HUES64 (cell line): ENCODE measurements around the gene PCP2.
"Not testable (repeated sequence)": the region's sequence is repeated elsewhere in the genome, so short reads cannot be mapped to it uniquely, and the experiment has no call there.

Experiments used
- H3K27ac ChIP-seq: 2 replicates; pipeline ENCODE4 v1.7.0; 2013; ENCODE audit warnings: low read depth, low read length, inconsistent platforms
- H3K27me3 ChIP-seq: 2 replicates; pipeline ENCODE4 v1.6.1; 2013; ENCODE audit warnings: mild to moderate bottlenecking, low read length; ENCODE audit not compliant: insufficient read depth
- H3K36me3 ChIP-seq: 2 replicates; pipeline ENCODE4 v1.6.1; 2013; ENCODE audit warnings: mild to moderate bottlenecking, low read length; ENCODE audit not compliant: insufficient read depth
- H3K4me1 ChIP-seq: 2 replicates; pipeline ENCODE4 v1.6.1; 2013; ENCODE audit warnings: mild to moderate bottlenecking, low read length, moderate library complexity; ENCODE audit not compliant: insufficient read depth
- H3K4me3 ChIP-seq: 2 replicates; pipeline ENCODE4 v1.5.1; 2013; ENCODE audit warnings: mild to moderate bottlenecking, low read length, moderate library complexity
- H3K9ac ChIP-seq: 2 replicates; pipeline ENCODE4 v1.6.1; 2013; ENCODE audit warnings: mild to moderate bottlenecking, low read depth, low read length
- H3K9me3 ChIP-seq: 2 replicates; pipeline ENCODE4 v1.6.1; 2013; ENCODE audit warnings: low read depth, low read length; ENCODE audit not compliant: insufficient read depth
- WGBS: fragments of 150-250, 120-280 bp; methylation state at CpG from one replicate; pipeline ENCODE4 v1.1.7; 2013; ENCODE audit warnings: missing lambda C conversion rate; 5-methylcytosine and 5-hydroxymethylcytosine counted together

PCP2 gene

DNA sequence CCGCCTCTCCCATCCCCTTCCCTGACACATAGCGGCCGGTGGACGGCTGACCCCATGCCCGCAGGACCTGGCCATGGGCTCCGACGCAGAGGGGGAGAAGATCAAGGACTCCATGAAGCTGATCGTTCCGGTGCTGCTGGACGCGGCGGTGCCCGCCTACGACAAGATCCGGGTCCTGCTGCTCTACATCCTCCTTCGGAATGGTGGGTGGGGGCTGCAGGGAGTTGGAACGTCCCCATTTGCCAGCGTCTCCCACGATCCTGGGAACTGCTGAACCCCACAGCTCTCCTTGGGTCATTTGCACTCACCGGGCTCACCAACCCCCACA, 11.0 kb upstream of the PCP2 start:
- H3K36me3 ChIP-seq = no peaks in the 10 kb centered on the region
- WGBS = 96% methylated on average over 20 of the region's 20 CpGs
- no peak overlapping the region for H3K9ac ChIP-seq
- no peak overlapping the region for H3K4me3 ChIP-seq
- H3K27ac ChIP-seq = no peak overlapping the region
- no peaks in the 10 kb centered on the region for H3K9me3 ChIP-seq
- no peaks in the 10 kb centered on the region for H3K4me1 ChIP-seq
- no peaks in the 10 kb centered on the region for H3K27me3 ChIP-seq

DNA sequence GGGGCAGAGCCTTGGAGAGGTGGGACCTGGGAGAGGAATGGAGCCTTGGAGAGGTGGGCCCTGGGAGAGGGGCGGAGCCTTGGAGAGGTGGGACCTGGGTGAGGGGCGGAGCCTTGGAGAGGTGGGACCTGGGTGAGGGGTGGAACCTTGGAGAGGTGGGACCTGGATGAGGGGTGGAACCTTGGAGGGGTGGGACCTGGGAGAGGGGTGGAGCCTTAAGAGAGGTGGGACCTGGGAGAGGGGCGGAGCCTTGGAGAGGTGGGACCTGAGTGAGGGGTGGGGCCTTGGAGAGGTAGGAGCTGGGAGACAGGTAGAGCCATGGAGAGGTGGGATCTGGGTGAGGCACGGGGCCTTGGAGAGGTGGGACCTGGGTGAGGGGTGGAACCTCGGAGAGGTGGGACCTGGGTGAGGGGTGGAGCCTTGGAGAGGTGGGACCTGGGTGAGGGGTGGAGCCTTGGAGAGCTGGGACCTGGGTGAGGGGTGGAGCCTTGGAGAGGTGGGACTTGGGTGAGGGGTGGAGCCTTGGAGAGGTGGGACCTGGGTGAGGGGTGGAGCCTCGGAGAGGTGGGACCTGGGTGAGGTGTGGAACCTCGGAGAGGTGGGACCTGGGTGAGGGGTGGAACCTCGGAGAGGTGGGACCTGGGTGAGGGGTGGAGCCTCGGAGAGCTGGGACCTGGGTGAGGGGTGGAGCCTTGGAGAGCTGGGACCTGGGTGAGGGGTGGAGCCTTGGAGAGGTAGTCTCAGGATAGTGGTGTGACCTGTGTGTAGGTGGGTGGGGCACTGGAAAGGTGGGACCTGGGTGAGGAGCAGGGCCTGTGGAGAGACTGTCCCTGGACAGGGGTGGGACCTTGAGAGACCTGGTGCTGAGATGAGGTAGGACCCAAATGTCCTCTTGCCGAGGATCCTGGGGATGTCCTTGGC, 10.4 kb upstream of the PCP2 start:
- 74% methylated on average over 10 of the region's 10 CpGs for WGBS
- H3K4me1 ChIP-seq, H3K4me3 ChIP-seq, H3K9me3 ChIP-seq, H3K36me3 ChIP-seq, H3K27me3 ChIP-seq, H3K27ac ChIP-seq, H3K9ac ChIP-seq: not testable (repeated sequence)

DNA sequence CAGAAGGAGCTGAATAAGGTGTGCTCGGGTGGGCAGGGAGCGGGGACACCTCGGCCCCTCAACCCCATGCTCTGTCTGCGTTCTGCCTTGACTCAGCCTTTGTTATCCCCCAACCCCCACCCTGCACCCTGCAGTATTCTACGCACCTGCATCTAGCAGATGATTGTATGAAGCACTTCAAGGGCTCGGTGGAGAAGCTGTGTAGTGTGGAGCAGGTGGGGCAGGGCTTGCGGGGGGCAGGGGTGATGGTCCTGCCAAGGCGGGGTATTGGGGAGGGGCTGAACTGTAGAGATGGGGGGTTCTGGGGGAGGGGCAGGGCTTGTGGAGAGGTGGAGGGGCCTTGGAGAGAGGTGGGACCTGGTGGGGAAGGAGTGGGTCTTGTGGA, 9.5 kb upstream of the PCP2 start:
- 95% methylated on average over 8 of the region's 8 CpGs for WGBS
- H3K4me3 ChIP-seq = no peak overlapping the region
- H3K27me3 ChIP-seq = no peaks in the 10 kb centered on the region
- H3K36me3 ChIP-seq = no peaks in the 10 kb centered on the region
- no peaks in the 10 kb centered on the region for H3K9me3 ChIP-seq
- H3K4me1 ChIP-seq = no peaks in the 10 kb centered on the region
- H3K9ac ChIP-seq = no peak overlapping the region
- no peak overlapping the region for H3K27ac ChIP-seq

DNA sequence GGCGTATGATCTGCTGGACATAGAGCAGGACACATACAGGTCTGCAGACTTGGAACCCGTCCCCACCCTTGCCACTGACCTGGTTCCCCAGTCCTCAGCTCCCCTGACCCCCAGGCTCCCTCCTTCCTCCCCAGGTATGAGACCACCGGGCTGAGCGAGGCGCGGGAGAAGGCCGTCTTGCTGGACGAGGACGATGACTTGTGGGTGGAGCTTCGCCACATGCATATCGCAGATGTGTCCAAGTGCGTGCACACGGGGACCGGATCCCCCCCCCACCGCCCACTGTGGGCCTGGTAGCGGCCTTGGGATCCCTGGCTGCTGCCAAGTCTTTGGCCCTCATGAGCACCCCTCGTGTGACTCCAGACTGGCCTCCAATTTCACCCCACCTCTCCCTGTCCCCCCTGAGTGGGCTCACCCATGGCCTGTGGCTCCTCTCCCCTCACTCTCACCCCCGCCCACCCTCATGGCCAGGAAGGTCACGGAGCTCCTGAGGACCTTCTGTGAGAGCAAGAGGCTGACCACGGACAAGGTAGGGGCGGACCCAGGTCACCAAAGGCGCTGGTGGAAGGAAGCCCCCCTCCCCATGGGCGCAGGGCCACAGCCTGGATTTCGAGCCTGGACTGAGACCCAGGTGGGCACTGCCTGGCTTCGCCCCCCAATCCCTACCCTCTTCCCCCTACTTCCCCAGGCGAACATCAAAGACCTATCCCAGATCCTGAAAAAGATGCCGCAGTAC, 8.9 kb upstream of the PCP2 start:
- WGBS = 95% methylated on average over 27 of the region's 27 CpGs
- Histone ChIP-seq H3K9me3 (no peaks in the 10 kb centered on the region), H3K4me1 (no peaks in the 10 kb centered on the region), H3K36me3 (no peaks in the 10 kb centered on the region), H3K9ac (no peak overlapping the region), H3K27ac (no peak overlapping the region), H3K27me3 (no peaks in the 10 kb centered on the region), H3K4me3 (no peak overlapping the region)

DNA sequence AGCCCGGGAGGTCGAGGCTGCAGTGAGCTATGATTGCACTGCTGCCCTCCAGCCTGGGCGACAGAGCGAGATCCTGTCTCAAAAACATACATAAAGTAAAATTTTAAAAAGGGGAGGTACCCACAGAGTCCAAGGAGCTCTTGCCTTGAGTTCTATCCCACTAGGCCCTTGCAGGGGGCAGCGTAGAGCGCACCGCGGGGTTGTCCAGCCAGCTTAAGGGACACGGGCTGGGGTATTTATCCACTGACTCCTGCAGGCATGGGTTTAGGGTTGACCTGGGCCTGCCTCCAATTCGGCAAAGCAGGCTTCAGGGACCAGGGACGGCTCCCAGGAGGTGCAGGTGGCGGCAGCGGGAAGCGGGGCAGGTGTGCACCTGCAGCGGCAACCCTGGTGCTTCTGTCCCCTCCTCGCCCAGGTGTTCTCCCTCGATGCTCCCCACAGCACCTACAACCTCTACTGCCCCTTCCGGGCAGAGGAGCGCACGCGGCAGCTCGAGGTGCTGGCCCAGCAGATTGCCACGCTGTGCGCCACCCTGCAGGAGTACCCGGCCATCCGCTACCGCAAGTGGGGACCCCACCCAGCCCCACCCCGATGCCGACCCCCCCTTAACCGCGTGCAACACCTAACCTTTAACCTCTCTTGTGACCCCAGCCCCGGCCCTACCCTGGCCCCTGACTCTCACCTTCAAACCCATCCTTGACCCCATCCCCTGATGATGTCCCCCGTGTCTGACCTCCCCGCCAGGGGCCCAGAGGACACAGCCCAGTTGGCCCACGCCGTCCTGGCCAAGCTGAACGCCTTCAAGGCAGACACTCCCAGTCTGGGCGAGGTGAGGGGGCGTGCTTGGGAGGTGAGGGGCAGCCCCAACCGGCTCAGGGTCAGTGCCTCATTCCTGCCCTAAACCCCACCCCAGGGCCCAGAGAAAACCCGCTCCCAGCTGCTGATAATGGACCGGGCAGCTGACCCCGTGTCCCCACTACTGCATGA, 8.1 kb upstream of the PCP2 start:
- no peak overlapping the region for H3K27ac ChIP-seq
- H3K27me3 ChIP-seq = peaks cover 2% of the 10 kb centered on the region
- WGBS = 90% methylated on average over 41 of the region's 43 CpGs
- no peak overlapping the region for H3K4me3 ChIP-seq
- H3K9me3 ChIP-seq = no peaks in the 10 kb centered on the region
- no peaks in the 10 kb centered on the region for H3K4me1 ChIP-seq
- no peak overlapping the region for H3K9ac ChIP-seq
- H3K36me3 ChIP-seq = no peaks in the 10 kb centered on the region

DNA sequence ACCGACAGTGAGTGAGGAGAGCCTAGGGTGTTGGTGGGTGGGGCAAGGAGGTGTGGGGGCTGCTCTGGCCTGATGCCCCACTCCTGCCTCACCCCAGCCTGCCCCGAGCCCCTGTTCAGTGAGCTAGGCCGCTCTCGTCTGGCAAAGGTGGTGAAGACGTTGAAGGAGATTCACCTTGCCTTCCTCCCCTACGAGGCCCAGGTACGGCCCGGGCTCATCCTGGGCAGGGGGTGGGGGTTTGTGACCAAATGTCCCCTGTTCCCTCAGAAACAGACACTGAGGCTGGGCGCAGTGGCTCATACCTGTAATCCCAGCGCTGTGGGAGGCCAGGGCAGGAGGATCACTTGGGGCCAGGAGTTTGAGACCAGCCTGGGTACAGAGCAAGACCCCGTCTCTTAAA, 7.3 kb upstream of the PCP2 start:
- 95% methylated on average over 11 of the region's 11 CpGs for WGBS

DNA sequence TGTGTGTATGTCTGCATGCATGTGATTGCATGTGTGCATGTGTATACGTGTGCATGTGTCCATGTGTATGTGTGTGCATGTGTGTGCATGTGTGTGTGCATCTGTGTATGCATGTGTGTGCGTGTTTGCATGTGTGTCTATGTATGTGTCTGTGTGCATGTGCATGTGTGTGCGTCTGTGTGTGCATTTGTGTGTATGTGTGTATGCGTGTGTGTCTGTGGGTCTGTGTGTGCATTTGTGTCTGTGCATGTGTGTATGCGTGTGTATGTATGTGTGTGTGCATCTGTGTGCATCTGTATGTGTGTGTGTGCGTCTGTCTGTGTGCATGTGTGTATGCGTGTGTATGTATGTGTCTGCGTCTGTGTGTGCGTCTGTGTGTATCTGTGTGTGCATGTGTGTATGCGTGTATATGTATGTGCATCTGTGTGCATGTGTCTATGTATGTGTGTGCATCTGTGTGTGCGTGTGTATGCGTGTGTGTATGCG, 6.4 kb upstream of the PCP2 start:
- Histone ChIP-seq H3K9ac (no peak overlapping the region), H3K4me3 (no peak overlapping the region), H3K36me3 (no peaks in the 10 kb centered on the region), H3K4me1 (no peaks in the 10 kb centered on the region), H3K27ac (no peak overlapping the region), H3K27me3 (peaks cover 18% of the 10 kb centered on the region), H3K9me3 (no peaks in the 10 kb centered on the region)
- 94% methylated on average over 13 of the region's 13 CpGs for WGBS

More for the DNA sequence above, 7.3 kb upstream of the PCP2 start:
- H3K9ac ChIP-seq = no peak overlapping the region
- H3K36me3 ChIP-seq = no peaks in the 10 kb centered on the region
- no peak overlapping the region for H3K27ac ChIP-seq
- H3K9me3 ChIP-seq = no peaks in the 10 kb centered on the region
- peaks cover 9% of the 10 kb centered on the region for H3K27me3 ChIP-seq
- H3K4me1 ChIP-seq = no peaks in the 10 kb centered on the region
- no peak overlapping the region for H3K4me3 ChIP-seq

DNA sequence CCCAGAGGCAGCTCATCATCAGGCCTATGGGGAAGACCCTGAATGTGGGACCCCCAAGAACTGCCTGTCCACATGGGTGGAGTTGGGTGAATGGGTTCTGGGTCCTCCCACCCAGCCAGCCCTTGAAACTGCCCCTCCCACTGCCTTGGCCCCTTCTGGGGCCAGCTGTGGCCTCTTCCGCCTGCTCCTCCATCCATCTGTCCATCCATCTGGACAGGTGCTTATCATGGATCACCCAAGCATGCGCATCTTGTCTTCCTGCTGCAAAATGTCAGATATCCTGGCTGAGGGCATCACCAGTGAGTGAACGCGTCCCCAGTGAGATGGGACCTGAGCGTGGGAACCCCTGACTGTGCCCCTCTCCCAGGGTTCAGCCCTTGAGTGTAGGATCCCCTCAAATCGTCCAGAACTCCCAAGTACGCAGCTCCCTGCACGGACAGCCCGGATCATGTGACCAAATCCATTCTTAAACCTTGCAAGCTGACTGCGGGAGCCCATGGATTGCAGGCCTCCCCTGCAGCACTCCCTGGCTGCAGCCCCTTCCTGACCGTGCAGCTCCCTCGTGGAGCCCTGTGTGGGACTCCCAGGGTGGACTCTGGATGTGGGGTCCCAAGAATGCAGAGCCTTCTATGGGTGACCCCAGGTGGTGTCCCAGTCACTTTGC, 5.4 kb upstream of the PCP2 start:
- WGBS = 91% methylated on average over 12 of the region's 12 CpGs
- Histone ChIP-seq H3K27me3 (peaks cover 22% of the 10 kb centered on the region), H3K9ac (no peak overlapping the region), H3K9me3 (no peaks in the 10 kb centered on the region), H3K27ac (no peak overlapping the region), H3K36me3 (no peaks in the 10 kb centered on the region), H3K4me1 (no peaks in the 10 kb centered on the region), H3K4me3 (no peak overlapping the region)

DNA sequence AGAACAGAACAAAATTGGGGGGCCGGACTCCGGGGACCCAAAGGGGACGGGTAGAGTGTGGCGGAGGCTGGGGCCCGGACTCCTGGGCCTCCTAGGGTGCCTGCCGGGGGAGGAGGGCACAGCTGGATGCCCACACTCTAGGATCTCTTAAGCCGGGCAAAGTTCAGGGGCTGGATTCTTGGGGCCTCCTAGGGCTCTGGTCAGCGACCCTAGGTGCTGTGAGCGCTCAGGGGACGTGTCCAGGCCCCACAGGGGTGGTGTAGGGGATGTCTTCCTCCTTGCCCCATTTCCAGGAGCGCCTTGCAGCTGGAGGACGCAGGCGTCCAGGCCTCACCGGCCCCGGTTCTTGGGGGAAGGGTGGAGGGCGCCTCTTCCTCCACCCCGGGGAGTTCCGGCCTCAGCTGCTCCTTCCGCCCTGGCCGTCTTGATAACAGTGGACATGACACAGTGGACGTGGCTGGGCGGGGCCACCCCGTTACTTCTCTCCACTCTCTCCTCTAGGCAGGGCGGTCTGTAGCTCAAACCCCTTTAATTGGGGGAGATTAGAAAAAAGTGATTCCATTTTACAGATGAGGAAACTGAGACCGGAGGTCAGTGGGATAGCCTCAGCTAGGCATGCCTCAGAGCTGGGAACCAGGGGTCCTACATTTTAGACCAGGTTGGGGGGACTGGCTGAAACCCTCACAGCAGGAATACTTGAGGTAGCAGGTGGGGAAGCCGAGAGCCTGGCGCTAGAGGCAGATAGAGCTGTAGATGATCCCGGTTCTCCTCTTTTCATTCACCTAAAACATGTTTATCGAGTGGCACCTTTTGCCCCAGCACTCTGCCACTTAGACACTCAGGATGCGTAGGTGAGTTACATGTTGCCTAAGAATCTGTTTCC, 4.1 kb upstream of the PCP2 start:
- Histone ChIP-seq H3K36me3 (no peaks in the 10 kb centered on the region), H3K9me3 (no peaks in the 10 kb centered on the region), H3K27ac (peak overlapping the region; percentile 25; the same call in 1 of the 2 replicates), H3K27me3 (peaks cover 22% of the 10 kb centered on the region), H3K4me1 (no peaks in the 10 kb centered on the region), H3K4me3 (peak overlapping the region; percentile 82), H3K9ac (peak overlapping the region; percentile 71)
- 43% methylated on average over 29 of the region's 30 CpGs for WGBS
